Measurements from ENCODE around the gene RFLNA. TPM values are rescaled to one million over a fixed set of nuclear protein-coding genes. Genes with fewer than 3 reads are reported as not detected.
A peak's percentile ranks its signal among the peaks of the same experiment; 100 is the strongest.

The RFLNA gene
- total RNA-seq, 2 donors from 2014 or later = 5.4 to 13.7 TPM

- Histone ChIP-seq H3K36me3 (peaks cover 8 to 50% of the 10 kb centered on the region in 2 donors), H3K4me1 (replicated peaks) (peaks cover 6% of the 10 kb centered on the region), H3K9me3 (no peaks in the 10 kb centered on the region), H3K4me3 (no peak overlapping the region), H3K27ac (no peak overlapping the region), H3K27me3 (replicated peaks; ENCODE audit: insufficient read depth) (no peaks in the 10 kb centered on the region)
- DNase-seq (ENCODE audit: low spot score) = no peak
- no peak for TF ChIP-seq POLR2A (IDR thresholded peaks at IDR 0.05)
- TF ChIP-seq, protein P1, sequence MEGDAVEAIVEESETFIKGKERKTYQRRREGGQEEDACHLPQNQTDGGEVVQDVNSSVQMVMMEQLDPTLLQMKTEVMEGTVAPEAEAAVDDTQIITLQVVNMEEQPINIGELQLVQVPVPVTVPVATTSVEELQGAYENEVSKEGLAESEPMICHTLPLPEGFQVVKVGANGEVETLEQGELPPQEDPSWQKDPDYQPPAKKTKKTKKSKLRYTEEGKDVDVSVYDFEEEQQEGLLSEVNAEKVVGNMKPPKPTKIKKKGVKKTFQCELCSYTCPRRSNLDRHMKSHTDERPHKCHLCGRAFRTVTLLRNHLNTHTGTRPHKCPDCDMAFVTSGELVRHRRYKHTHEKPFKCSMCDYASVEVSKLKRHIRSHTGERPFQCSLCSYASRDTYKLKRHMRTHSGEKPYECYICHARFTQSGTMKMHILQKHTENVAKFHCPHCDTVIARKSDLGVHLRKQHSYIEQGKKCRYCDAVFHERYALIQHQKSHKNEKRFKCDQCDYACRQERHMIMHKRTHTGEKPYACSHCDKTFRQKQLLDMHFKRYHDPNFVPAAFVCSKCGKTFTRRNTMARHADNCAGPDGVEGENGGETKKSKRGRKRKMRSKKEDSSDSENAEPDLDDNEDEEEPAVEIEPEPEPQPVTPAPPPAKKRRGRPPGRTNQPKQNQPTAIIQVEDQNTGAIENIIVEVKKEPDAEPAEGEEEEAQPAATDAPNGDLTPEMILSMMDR (IDR thresholded peaks at IDR 0.05) = no peak
- TF ChIP-seq POLR2AphosphoS5 (IDR thresholded peaks at IDR 0.05) = no peak
- intact Hi-C loops (cut with DNase I) = no loop called here
These were observed 57.4 kb downstream of the RFLNA start for GRCh38 chr12:124352257-124352656.

GRCh38 chr12:124352839-124353238 lies 57.9 kb downstream of the RFLNA start:
- Histone ChIP-seq H3K27me3 (replicated peaks; ENCODE audit: insufficient read depth) (no peaks in the 10 kb centered on the region), H3K36me3 (peaks cover 8 to 45% of the 10 kb centered on the region in 2 donors), H3K4me3 (no peak overlapping the region), H3K4me1 (replicated peaks) (peaks cover 6% of the 10 kb centered on the region), H3K9me3 (no peaks in the 10 kb centered on the region), H3K27ac (peak overlapping the region in 1 of 2 donors; percentile 12)
- intact Hi-C loops (cut with DNase I) = no loop called here
- 26% methylated on average over 9 of the region's 9 CpGs for WGBS
- DNase-seq (ENCODE audit: low spot score) = peak; percentile 24
- peak; percentile 33 for TF ChIP-seq POLR2AphosphoS5 (IDR thresholded peaks at IDR 0.05)
- TF ChIP-seq, protein P1 (IDR thresholded peaks at IDR 0.05) = no peak

DNA sequence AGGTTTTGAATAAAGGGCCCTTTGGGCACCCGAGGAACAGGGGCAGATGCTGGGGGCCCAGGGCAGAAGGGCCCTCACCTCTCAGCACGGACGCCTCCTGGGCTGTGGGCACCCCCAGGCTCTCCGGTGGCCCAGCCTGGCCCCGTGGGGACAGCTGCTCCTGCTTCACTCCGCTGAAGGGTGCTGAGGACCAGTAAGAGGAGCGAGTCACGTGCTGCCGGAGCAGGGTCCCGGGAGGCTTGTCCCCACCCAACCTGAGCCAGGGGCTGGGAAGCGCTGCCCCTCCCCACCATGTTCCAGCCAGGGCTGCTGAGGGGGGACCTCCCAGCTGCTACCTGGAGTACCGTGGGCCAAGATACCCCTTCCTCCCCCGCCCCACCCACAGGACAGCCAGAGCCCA lies 59.5 kb downstream of the RFLNA start:
- no peaks in the 10 kb centered on the region for H3K27me3 ChIP-seq (replicated peaks; ENCODE audit: insufficient read depth)
- 89% methylated on average over 12 of the region's 13 CpGs for WGBS
- no peak overlapping the region for H3K4me3 ChIP-seq
- no peak for DNase-seq (ENCODE audit: low spot score)
- H3K9me3 ChIP-seq = no peaks in the 10 kb centered on the region
- H3K27ac ChIP-seq = peak overlapping the region in 1 of 2 donors; percentile 33
- peaks cover 11% of the 10 kb centered on the region for H3K4me1 ChIP-seq (replicated peaks)
- intact Hi-C loops (cut with DNase I) = no loop called here
- peaks cover 8 to 41% of the 10 kb centered on the region in 2 donors for H3K36me3 ChIP-seq
- TF ChIP-seq, protein P1 (IDR thresholded peaks at IDR 0.05) = no peak
- no peak for TF ChIP-seq POLR2A (IDR thresholded peaks at IDR 0.05)
- TF ChIP-seq POLR2AphosphoS5 (IDR thresholded peaks at IDR 0.05) = no peak

DNA sequence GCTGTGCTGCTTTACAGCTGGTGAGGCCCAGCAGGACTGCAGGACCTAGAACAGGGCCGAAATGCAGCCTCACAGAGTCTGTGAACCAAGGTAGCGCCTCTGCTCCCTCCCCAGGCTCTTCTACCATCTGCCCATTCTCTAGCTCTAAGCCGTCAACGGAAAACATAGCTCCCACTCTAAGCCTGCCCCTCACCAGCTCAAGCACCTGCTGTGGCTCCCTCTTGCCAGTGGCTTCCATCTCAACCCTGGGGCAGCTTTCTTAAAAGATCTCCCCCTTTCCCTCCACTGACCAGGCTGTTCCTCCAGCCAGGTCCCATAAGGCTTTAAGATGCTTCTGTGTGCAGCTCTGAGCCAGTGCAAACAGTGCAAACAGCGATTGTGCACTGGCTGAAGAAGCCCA lies 61.3 kb downstream of the RFLNA start:
- intact Hi-C loops (cut with DNase I) = loop anchor here (5.0 kb wide), 1 partner anchor 411 kb away; no protein-coding TSS in a partner anchor
- H3K4me1 ChIP-seq (replicated peaks) = peaks cover 26% of the 10 kb centered on the region
- H3K4me3 ChIP-seq = no peak overlapping the region
- no peaks in the 10 kb centered on the region for H3K27me3 ChIP-seq (replicated peaks; ENCODE audit: insufficient read depth)
- peaks cover 8 to 29% of the 10 kb centered on the region in 2 donors for H3K36me3 ChIP-seq
- WGBS = 90% methylated on average over 5 of the region's 5 CpGs
- TF ChIP-seq POLR2AphosphoS5 (IDR thresholded peaks at IDR 0.05) (no peak), POLR2A (IDR thresholded peaks at IDR 0.05) (no peak)
- TF ChIP-seq, protein P1 (IDR thresholded peaks at IDR 0.05) = no peak
- no peaks in the 10 kb centered on the region for H3K9me3 ChIP-seq
- DNase-seq (ENCODE audit: low spot score) = no peak
- H3K27ac ChIP-seq = peak overlapping the region in 1 of 2 donors; percentile 33

DNA sequence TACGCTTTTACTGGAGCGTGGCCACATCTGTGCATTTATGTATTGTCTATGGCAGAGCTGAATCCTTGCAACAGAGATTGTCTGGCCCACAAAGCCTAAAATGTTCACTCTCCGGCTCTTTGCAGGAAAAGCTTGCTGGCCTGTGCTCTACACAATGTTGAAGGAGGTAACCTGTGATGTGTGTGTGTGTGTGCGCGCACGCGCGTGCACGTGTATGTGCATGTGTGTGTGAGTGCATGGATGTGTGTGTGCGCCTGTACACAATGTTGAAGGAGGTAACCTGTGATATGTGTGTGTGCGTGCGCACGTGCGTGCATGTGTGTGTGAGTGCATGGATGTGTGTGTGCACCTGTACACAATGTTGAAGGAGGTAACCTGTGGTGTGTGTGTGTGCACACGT lies 62.7 kb downstream of the RFLNA start:
- 91% methylated on average over 15 of the region's 15 CpGs for WGBS
- intact Hi-C loops (cut with DNase I) = loop anchor here (5.0 kb wide), 1 partner anchor 410 kb away; no protein-coding TSS in a partner anchor
- Histone ChIP-seq H3K9me3 (no peaks in the 10 kb centered on the region), H3K4me3 (no peak overlapping the region), H3K36me3 (peaks cover 8 to 17% of the 10 kb centered on the region in 2 donors), H3K27ac (no peak overlapping the region), H3K27me3 (replicated peaks; ENCODE audit: insufficient read depth) (no peaks in the 10 kb centered on the region), H3K4me1 (replicated peaks) (peaks cover 29% of the 10 kb centered on the region)
- TF ChIP-seq, protein P1 (IDR thresholded peaks at IDR 0.05) = no peak
- TF ChIP-seq POLR2AphosphoS5 (IDR thresholded peaks at IDR 0.05) (no peak), POLR2A (IDR thresholded peaks at IDR 0.05) (no peak)
- DNase-seq (ENCODE audit: low spot score) = no peak

Data from prostate gland (tissue), 2 donors.